ENCODE results near the gene BPHL. TPM values are rescaled to one million over a fixed set of nuclear protein-coding genes. Genes with fewer than 3 reads are reported as not detected.
A peak's percentile ranks its signal among the peaks of the same experiment; 100 is the strongest.

Gene BPHL
- total RNA-seq (2021; ENCODE audit: unreplicated experiment) (31.3 TPM), Bru-seq, nascent RNA (percentile 73 among the genes with signal in this experiment), BruChase-seq, experiment 1, labeled RNA remaining after a 6-hour chase (percentile 60 among the genes with signal in this experiment), BruChase-seq, experiment 2, labeled RNA remaining after a 2-hour chase (percentile 68 among the genes with signal in this experiment)
- polyA plus RNA-seq (2012): 13.4 and 17.5 TPM in 2 replicates
- long read RNA-seq, transcript BPHL-203 (7 exons, 1,928 nt): major isoform, 39 of 51 reads
- long read RNA-seq, partial matches to known transcripts: 0 of 51 reads
- long read RNA-seq, other reads (novel, unspliced or antisense): 11 of 51 reads

- Histone ChIP-seq H4K20me1 (ENCODE audit: insufficient read depth) (no peaks in the 10 kb centered on the region), H3K9me3 (ENCODE audit: control insufficient read depth in 1 of 2, insufficient read depth in 1 of 2, low read depth in 1 of 2, low read length in 2 of 2) (no peaks in the 10 kb centered on the region), H3K4me3 (replicated peaks in 1 of 2; ENCODE audit: low read depth in 1 of 2, low read length in 2 of 2) (peak within 1 kb of the TSS; percentile 80 to 99), H3K9me2 (ENCODE audit: insufficient read depth) (no peaks in the 10 kb centered on the region), H3K4me1 (ENCODE audit: control insufficient read depth in 1 of 2, insufficient read depth in 2 of 2, low read length in 2 of 2) (peaks cover 14 to 23% of the 10 kb centered on the region in 2 experiments), H3K4me2 (ENCODE audit: low read length) (peak within 1 kb of the TSS; percentile 93), H3K27ac (ENCODE audit: low read depth, low read length) (peak within 1 kb of the TSS; percentile 86), H3K36me3 (ENCODE audit: control insufficient read depth in 1 of 2, insufficient read depth in 2 of 2, low read length in 2 of 2) (peaks cover 0 to 3% of the 10 kb centered on the region in 2 experiments; a peak in 1 of 4 replicates), H3K27me3 (ENCODE audit: insufficient read depth, low read length) (no peaks in the 10 kb centered on the region), H3K79me2 (ENCODE audit: insufficient read depth, low read length) (peaks cover 10% of the 10 kb centered on the region; the same call in 1 of the 2 replicates), H3K9ac (ENCODE audit: low read length) (peak within 1 kb of the TSS; percentile 92), H2AFZ (ENCODE audit: low read depth, low read length, poor library complexity, severe bottlenecking) (peak within 1 kb of the TSS; percentile 10)
- intact Hi-C loops (cut with micrococcal nuclease): loop anchor here (5.0 kb wide), 1 partner anchor 121 kb away; the partner anchor contains the start of gene NQO2
- DNase-seq (ENCODE audit: low read depth, low spot score) (peak; percentile 84), ATAC-seq (peak; percentile 94)
- no TSS peak for BruUV-seq (replicated peaks)
- CTCF ChIA-PET: interaction anchor here (1.0 kb wide), 1 partner anchor 118 kb away, joined by 4 read pairs; the partner anchor contains the start of gene NQO2
- RAD21 ChIA-PET (ENCODE audit: low non-redundant PET in 1 of 2, low total read pairs in 2 of 2, uncharacterized antibody in 2 of 2, unreplicated experiment in 2 of 2): no interaction called here
- POLR2A ChIA-PET: no interaction called here
- TF ChIP-seq JUND (IDR thresholded peaks at IDR 0.05) (no peak), SIN3A (IDR thresholded peaks at IDR 0.05; ENCODE audit: low read depth) (peak; percentile 80), MAX (IDR thresholded peaks at IDR 0.05) (peak; percentile 70; the same call in 1 of the 2 replicates), POLR2A (IDR thresholded peaks at IDR 0.05; ENCODE audit: borderline replicate concordance, extremely low read depth, insufficient read depth, insufficient read length) (peak; percentile 72), YY1 (IDR thresholded peaks at IDR 0.05; ENCODE audit: extremely low read depth, insufficient replicate concordance, low read depth, low read length) (peak; percentile 65), CTCF (IDR thresholded peaks at IDR 0.05 in 2 of 3, conservative IDR thresholded peaks at IDR 0.05 in 1 of 3; ENCODE audit: borderline replicate concordance in 1 of 3, insufficient read depth in 1 of 3, low read depth in 2 of 3, low read length in 2 of 3) (no peak), ZFX (IDR thresholded peaks at IDR 0.05) (peak; percentile 81), SP1 (IDR thresholded peaks at IDR 0.05; ENCODE audit: low read depth) (peak; percentile 64), POLR2AphosphoS5 (IDR thresholded peaks at IDR 0.05; ENCODE audit: low read depth, low read length) (peak; percentile 97), CBX3 (IDR thresholded peaks at IDR 0.05; ENCODE audit: low read depth) (no peak), FOSL1 (IDR thresholded peaks at IDR 0.05; ENCODE audit: low read depth) (no peak), EGR1 (IDR thresholded peaks at IDR 0.05; ENCODE audit: low read depth) (peak; percentile 67; the same call in 1 of the 2 replicates), ELF1 (IDR thresholded peaks at IDR 0.05; ENCODE audit: borderline replicate concordance, low read depth) (no peak)
Observed at GRCh38 chr6:3118353-3119039, at the start of gene BPHL. Gene BPHL (plus strand): TSS chr6:3118711. CDS start chr6:3118741, 30 bp downstream.

All from HCT116 (cell line).